M059J (cell line): ENCODE results near the gene ZNF385C. TPM values are rescaled to one million over a fixed set of nuclear protein-coding genes. Genes with fewer than 3 reads are reported as not detected.

Source experiments
- DNase-seq: peaks from one replicate; pipeline ENCODE4 v3.0.0-alpha.2; 2012; ENCODE audit warnings: low read depth
- total RNA-seq: library from RNA; depleted of rRNA; stranded (reverse); fragments of >200 nt; shearing (Covaris generic); gene quantifications from 2 replicates; pipeline ENCODE4 v1.2.3, GENCODE V29; 2014

Gene ZNF385C
- total RNA-seq, 1 experiment from 2014 or later = not detected

- DNase-seq = no peak
Measured at GRCh38 chr17:42124256-42124655, 26.0 kb upstream of the ZNF385C start.

- DNase-seq = no peak
Measured at GRCh38 chr17:42122371-42123303, 24.4 kb upstream of the ZNF385C start, which contains the start of gene HSPB9. HSPB9 (plus strand) TSS chr17:42122804; CDS start chr17:42122851, 47 bp downstream.

- DNase-seq = peak; percentile 83
Measured at GRCh38 chr17:42120770-42121769, 22.8 kb upstream of the ZNF385C start, which contains the start of gene KAT2A. KAT2A (minus strand) TSS chr17:42121367; CDS start chr17:42121304, 63 bp downstream.

GRCh38 chr17:42120161-42120769 lies 22.0 kb upstream of the ZNF385C start:
- DNase-seq = no peak

GRCh38 chr17:42119301-42119700 lies 21.0 kb upstream of the ZNF385C start:
- DNase-seq = no peak

- DNase-seq = peak; percentile 52
Measured at GRCh38 chr17:42118545-42118944, 20.3 kb upstream of the ZNF385C start.

GRCh38 chr17:42118126-42118510 lies 19.8 kb upstream of the ZNF385C start:
- DNase-seq = no peak

GRCh38 chr17:42117397-42118125 lies 19.3 kb upstream of the ZNF385C start:
- DNase-seq = no peak

GRCh38 chr17:42116705-42117396 lies 18.6 kb upstream of the ZNF385C start:
- peak; percentile 79 for DNase-seq

- DNase-seq = no peak
Measured at GRCh38 chr17:42114118-42114517, 15.8 kb upstream of the ZNF385C start.

GRCh38 chr17:42113293-42114069 lies 15.2 kb upstream of the ZNF385C start:
- DNase-seq = no peak

- DNase-seq = peak; percentile 84
Measured at GRCh38 chr17:42112552-42113176, 14.4 kb upstream of the ZNF385C start, which contains the start of gene DHX58. DHX58 (minus strand) TSS chr17:42112714; CDS start chr17:42111892, 822 bp downstream.

GRCh38 chr17:42111871-42112551 lies 13.7 kb upstream of the ZNF385C start:
- DNase-seq = peak; percentile 55

GRCh38 chr17:42111265-42111636 lies 13.0 kb upstream of the ZNF385C start:
- DNase-seq = no peak

GRCh38 chr17:42110301-42111264 lies 12.3 kb upstream of the ZNF385C start:
- no peak for DNase-seq

- DNase-seq = no peak
Measured at GRCh38 chr17:42109086-42109485, 10.8 kb upstream of the ZNF385C start.
